GM18858 (cell line): Measurements from ENCODE around the gene ZFP36.
A peak's percentile ranks its signal among the peaks of the same experiment; 100 is the strongest.

Experiments
- ATAC-seq: cut with Tn5 transposase; IDR thresholded peaks from one replicate; pipeline ENCODE4 v1.9.1; 2021; ENCODE audit not compliant: unreplicated experiment

ZFP36 gene

DNA sequence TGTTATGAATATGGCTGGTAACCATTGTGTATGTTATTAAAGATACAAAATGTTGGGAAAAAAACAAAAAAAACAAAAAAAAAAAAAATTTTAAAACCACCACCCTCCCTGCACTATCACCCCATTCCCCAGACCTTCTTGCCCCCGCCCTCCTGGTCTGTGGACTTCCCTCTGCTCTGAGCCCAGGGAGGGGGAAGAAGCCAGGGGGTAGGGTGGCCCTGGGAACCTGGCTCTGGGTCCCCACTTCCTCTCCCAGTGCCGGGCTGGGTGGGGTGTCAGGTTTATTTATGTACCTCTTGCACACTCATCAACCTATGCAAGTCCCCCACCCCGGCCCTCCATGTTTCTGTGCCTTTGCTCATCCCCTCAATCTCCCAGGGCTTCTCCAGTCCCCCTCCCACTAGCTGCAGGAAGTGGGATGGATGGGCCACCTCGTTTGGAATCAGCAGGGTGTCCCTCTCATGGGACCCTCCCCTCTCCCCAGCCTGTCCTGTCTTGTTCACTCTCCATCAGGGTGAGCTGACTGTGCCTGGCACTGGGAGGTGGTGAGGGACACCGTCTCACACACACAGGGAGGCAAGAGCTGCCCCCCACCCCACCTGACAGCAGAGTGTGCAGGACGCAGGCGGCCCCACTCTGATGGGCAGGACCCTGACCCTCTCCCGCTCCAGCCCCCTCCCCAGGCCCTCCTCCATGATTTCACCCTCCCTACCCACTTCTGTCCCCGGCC is 21.6 kb upstream of the ZFP36 start:
- ATAC-seq: no peak

DNA sequence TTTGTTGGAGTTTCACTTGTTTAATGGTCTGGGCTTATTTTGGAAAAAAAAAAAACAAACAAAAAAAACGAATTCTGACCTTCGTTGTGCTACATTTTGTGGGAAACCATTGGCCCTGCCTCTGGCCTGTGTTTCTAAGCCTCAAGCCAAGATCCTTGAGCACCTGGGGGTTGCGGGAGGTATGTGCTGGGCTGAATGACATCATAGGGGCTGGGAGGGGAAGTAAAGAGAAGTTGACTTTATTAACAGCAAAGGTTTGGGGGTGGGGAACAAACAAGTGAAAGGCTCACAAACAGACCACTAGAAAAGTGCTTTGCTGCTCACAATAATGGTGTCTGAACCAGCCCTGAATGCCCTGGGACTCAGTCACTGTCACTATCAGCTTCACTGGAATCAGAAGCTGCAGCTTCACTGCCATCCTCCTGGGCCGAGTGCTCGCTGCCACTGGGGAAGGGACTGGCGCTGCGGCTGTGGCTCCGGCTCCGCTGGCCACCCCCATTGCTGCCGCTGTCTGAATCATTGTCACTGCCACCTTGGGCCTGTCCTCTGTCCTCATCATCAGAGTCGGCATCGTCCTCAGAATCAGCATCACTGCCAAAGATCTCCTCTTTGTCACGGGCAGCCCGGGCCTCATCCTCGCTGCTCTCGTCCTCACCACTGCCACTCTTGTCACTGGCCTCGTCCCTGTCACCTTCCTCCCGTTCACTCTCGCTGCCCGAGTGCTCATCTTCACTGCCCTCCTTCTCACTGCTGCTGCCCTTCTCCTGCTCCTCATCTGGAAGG is 20.8 kb upstream of the ZFP36 start:
- ATAC-seq: no peak

DNA sequence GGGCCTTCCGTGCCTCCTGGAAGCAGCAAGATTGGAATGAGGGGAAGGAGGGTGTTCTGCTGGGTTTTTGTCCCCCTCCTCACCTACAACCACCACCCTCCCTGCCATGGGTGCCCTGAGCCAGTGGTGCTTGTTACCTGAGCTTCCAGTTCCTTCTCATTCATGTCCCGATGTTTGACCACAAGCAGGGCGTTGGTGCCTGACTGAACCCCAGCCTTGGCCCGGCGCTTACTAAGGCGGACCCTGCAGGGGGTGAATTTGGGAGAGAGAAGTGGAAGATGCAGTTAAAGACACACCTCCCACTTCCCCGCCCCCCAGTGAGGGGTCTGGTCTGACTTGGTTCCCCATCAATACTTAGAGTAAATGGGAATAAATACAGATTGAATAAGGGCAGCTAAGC is 20.1 kb upstream of the ZFP36 start:
- no peak for ATAC-seq

DNA sequence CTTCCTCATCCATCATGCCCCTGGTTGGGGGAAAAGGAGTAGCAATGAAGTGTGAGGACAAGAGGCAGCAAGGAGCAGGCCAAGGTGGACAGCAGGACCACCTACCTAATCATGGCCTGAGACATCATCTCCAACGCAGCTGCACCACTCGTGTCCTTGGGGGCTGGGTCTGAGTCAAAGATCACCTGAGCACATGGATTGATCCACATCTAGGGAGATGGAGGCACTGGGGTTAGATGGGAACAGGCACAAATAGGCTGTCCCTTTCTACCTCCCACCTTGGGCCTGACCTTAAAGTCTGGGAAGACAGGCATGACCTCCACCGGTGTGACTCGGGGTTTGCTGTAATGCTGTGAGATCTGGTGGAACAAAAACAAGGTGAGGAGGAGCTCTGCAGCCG is 18.0 kb upstream of the ZFP36 start:
- no peak for ATAC-seq

DNA sequence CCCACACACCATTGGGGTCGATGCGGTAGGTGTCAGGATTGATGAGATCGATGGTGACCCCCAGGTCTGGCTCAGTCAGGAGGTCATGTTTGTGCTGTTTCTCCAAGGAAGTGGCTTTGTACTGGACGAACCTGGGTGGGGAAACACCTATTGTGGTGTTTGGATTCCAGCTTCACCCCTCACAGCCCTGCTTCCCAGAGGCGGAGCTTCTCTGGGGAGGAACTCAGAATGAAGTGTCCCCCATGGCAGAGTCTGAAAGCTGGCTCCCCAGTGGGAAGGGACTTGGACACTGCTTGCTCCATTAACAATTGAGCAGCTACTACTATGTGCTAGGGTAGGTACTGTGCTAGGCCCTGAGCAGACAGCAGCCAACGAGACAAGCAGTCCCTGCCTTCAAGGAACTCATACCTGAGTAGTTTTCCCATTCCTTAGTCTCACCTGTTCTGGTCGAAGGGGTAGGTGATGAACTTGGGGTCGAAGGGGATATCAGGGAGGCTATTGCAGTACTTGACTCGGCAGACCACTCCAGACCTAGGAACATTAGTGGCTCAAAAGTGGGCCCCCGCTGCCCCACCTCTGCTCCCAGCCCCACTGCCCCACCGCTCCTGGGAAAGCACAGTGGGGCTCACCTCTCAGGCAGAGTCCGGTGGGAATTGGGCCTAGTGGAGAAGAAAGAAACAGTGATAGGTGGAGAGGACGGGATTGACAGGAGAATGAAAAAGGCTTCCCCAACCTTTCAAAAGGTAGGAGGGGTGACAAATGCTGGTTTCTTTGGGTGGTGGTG is 16.8 kb upstream of the ZFP36 start:
- no peak for ATAC-seq

DNA sequence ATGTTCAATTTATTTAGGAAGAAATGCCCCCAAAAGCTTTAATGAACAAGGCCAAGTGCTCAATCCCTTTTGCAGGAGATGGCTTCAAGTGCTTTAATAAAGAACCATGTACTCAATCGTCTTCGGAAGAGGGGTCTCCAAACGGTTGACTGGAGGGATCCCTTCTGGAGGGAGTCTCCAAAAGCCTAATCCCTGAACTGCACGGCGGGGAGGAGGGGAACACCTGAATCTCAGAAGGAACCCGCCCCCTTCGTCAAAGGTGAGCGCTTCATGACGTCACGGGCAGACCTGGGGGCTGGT is 16.2 kb upstream of the ZFP36 start:
- ATAC-seq: no peak

DNA sequence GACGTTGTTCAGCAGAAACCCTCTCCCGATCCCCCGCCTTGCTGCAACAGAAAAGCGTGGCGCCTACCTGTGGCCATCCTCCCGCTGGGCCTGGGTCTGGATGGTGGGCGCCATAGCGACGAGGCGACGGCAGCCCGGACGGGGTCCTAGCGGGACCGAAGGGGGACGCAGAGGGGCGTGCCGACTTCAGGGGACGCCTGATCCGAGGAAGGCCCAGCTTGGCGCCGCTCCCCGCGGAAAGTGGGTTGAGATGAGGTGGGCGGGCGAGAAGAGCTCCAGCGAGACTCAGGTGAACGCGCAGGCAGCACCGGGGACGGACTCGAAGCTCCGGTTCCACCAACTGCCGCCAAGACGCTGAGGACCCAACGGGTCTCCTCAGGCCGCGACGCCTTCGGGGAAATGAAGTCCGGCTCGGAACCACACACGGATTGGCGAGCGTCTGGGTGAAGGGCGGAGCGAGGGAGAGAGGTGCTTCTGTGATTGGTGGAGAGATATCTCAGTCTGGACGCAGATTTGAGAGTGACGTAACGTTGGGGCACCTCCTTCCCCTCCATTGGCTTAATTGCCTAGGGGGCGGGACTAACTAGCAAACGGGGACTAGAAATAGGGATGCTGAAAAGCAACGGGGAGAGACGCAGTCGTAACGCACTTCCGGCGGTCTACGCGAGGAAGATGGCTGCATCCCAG is 15.8 kb upstream of the ZFP36 start, which contains the start of the genes MED29 and PAF1:
Gene MED29, plus strand, starts transcription at position 628 of the 687 bp plus-strand sequence. Its CDS starts 45 bp downstream, at position 673.
Gene PAF1, minus strand, starts transcription at position 356 of the 687 bp plus-strand sequence. Its CDS starts 242 bp downstream, at position 114.
- ATAC-seq: peak; percentile 82

DNA sequence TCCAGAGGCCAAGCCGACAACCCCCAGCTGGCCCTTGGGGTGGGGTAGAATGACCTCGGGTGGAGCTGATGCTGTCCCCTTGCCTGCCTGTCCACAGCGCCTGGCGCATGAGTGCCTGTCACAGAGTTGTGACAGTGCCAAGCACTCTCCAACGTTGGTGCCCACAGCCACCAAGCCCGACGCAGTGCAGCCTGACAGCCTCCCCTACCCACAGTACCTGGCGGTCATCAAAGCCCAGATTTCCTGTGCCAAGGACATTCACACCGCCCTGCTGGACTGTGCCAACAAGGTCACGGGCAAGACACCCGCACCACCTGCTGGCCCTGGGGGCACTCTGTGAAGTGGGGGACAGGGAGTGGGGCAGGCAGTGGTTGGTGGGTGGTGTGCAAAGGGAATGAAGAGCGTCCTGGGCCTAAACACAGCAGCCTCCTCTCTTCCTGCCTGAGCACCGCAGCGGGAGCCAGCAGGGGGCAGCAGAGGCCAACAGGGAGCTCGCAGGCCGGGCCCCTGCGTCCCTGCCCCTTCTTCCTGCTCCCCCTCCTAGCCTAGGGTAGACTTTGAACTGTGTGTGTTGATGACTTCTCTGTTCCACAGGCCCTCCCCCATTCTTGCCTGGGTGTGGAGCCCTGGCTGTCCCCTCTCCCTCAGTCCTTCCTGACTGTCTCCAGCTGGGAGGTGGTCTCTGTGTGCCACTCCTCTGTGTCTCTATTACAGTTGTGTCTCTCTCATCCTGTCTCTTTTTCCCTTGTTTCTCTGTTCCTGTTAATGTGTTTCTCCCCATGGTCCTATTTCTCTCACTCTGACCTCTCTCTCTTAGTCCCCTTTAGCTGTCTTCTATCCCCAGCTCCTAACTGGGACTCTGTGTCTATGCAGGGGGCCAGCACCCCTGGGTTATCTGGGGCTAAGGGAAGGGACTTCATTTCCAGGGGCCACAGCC is 9.0 kb upstream of the ZFP36 start:
- ATAC-seq: peak; percentile 29

DNA sequence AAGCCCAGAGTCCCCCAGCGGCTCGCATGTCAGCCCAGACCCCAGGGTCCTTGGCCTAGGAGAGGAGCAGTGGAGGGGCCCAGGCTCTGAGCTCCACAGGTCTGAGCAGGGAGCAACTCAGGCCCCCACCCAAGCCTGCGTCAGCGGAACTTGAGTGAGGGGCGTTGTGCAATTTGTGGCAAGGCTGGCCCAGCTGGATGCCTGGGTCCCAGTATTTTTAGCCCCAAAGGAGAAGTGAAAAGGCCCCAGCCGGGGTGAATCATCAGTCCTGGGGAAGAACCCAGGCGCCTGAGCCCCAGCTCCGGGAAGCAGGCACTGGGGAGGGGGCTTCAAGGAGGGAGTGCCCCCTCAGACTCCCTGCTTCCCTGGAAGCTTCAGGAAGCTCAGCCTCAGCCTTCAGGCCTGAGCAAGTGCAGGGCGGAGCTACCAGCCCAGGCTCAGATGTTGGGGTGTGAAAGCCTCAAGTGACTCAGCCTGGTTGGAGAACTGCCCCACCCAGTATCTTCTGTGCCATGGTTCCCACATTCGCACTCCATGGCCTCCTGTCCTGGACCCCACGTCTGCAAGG is 8.3 kb upstream of the ZFP36 start:
- ATAC-seq: no peak

DNA sequence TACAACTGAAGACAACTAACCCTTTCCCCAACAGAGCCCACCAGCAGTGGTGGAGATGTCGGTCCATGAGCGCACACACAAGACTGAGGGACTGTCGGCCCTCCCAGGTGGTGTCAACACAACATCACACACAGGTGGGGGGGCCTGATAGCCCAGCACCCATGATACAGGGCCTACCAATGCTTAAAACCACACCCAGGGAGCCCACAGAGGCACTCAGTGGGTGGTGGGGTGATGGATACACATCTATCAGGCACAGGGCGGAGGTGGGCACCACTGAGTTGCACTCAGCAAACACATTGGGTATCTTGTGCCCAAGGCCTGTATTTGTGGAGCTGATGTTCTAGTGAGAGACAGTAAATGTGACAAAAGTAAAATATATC is 7.0 kb upstream of the ZFP36 start:
- ATAC-seq: no peak

DNA sequence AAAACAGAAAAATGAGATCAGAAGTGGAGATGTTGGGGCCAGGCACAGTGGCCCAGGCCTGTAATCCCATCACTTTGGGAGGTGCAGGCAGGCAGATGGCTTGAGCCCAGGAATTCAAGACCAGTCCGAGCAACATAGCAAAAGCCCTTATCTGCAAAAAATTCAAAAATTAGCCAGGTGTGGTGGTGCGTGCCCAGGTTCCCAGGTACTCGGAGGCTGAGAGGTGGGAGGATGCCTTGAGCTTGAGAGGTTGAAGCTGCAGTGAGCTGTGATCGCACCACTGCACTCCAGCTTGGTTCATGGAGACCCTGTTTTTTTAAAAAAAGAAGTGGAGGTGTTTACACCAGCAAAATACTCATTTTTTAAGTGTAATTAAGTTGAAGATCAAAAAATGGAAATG is 6.6 kb upstream of the ZFP36 start:
- no peak for ATAC-seq

DNA sequence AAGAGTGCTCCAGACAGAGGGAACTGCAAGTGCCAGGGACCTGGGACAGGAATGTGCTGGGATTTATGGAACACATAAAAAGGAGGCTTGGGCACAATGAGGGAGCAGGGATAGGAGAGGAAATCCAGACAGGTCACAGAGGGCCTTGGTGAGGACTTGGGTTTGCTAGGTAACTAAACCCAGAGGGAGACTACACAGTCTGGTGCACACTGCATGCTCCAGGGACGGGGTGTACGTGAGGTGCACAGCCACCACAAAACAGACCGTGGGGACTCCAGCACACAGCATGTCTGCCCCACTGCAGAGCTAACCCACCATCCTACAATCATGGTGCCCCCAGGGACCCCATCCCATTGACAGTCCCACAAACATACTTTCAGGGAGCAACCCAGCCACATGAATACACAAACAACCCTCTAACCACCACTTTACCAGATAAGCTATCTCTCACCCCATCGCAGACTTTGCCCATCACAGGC is 5.5 kb upstream of the ZFP36 start:
- no peak for ATAC-seq

DNA sequence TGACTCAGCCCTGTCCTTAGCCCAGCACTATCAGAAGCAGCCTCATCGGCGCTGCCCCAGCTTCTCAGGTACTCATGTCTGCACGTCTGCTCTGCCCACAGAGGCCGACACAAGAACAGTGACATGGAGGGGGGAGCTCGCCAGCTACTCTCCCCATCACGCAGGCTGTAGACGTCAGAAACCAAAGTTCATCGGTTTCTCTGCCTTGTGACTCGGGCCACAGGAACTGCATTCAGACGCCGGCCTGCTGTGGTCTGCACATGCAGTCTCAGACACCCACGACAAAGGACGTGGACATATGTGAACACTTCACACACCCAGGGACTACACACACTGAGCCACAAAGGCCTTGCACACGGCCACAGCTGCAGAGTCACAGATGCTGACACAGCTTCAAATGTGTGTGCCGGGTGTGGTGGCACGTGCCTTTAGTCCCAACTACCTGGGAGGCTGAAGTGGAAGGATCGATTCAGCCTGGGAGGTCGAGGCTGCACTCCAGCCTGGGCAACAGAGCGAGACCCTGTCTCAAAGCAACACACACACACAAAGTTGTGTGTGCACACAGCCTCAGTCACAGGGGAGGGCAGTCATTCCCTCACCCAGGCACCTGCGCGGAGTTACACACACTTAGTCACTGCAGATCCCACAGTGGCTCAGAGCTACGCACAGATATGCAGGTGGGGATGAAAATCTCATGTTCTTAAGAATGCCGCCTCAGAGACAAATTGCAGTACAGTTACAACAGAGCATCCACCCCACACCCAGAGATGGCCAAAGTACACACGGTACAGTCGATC is 4.9 kb upstream of the ZFP36 start:
- ATAC-seq: no peak

DNA sequence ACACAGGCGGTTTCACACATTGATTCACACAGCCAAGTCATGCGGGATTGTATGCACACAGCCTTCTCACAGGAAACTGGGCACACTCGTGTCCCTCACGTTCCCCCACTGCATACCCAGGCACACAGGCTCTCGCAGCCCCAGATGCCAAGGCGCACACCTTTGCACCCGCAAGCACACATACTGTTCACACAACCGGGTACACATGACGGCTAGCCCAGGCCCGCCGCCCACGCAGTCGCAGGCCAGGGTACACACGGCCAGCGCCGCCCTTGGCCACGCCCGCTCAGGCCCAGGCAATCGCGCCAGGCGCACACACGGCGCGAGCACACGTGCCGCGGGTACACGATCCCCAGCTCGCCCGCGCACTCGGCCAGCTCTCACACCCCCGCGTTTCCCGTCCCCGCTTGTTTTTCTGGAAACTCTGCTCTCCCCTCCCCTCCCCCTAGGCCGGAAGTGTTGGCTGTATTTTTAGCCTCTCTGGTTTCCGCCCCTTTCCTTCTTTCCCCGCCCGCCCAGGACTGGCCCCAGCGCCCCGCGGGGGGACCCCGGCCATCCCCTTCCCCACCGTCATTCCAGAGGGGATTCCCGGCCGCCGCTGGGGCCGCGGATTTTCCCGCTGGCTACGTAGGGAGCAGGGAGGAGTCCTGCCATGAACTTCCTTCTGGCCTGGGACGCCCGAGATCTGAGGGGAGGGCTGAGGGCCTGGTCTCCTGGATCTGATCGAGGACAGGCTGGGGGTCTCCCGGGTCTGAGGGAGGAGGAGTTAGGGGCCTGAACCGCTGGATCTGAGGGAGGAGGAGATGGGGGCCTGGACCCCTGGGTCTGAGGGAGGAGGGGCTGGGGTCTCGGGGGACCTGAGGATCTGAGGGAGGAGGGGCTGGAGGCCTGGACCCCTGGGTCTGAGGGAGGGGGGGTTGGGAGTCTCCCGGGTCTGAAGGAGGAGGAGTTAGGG is 4.0 kb upstream of the ZFP36 start:
- ATAC-seq: no peak

DNA sequence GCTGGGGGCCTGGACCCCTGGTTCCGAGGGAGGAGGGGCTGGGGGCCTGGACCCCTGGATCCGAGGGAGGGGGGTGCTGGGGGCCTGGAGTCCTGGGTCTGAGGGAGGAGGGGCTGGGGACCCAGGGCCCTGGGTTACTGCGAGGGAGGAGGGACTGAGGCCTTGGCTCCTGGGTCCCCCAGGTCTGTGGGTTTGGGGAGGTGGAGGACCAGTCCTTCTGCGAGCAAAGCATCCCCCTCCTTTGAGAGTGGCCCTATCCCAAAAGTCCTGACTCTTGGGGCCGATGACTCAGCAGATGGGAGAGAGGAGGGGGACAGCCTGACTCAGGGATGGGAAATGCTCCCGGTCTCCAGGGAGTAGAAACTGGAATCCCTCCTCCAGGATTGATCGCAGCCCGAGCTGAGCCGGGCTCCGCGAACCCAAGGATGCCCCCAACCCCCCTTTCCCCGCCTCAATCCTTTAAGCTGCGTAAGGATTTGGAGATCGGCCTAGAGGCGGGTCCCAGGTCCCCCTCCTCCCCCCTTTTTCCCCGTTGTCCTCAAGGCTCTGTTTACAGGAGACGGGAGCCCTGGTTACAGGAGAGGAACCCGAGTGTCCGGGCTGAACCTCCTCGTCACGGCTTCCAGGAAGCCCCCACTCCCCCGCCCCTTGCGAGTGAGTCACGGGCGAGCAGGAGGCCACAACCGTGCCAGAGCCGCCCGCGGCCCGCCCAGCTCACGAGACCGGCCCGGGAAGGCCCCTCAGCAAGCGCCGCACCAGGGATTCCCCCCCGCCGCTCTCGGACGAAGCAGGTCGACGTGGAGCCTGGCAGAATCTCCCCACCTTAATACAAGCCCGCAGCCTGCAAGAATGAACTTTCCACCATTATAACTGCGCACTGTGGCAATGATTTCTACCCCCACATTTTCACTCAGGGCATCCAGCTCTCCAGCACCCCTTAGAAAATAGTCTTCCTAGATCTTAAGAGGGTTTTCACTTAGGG is 3.0 kb upstream of the ZFP36 start:
- no peak for ATAC-seq

DNA sequence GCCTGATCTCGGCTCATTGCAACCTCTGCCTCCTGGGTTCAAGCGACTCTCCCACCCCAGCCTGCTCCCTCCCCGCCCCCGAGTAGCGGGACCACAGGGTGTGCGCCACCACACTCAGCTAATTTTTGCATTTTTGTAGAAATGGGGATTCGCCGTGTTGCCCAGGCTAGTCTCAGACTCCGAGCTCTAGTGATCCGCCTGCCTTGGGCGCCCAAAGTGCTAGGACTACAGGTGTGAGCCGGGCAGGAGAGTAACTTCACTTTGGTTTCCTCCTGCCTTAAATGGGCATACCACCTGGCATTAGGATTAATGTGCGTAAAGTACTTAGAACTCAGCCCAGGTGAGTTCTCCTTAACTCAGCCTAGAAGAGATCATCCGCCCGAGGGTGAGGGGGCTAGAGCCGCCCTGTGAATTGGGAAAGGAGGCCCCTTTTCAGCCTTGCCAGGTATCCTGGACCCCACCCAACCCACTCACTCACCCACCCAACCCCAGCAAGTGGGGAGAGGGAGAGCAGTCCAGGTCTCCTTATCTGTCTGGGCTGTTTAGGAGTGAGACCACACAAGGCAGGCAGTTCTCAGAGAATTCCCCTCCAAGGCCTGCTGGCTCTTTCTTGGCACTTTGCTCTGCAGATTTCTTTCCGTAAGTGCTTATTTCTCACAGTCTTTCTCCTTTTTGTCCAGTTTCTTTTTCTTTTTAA is 1.2 kb upstream of the ZFP36 start:
- ATAC-seq: no peak
